ENCODE measurements around the gene LZIC.

DNA sequence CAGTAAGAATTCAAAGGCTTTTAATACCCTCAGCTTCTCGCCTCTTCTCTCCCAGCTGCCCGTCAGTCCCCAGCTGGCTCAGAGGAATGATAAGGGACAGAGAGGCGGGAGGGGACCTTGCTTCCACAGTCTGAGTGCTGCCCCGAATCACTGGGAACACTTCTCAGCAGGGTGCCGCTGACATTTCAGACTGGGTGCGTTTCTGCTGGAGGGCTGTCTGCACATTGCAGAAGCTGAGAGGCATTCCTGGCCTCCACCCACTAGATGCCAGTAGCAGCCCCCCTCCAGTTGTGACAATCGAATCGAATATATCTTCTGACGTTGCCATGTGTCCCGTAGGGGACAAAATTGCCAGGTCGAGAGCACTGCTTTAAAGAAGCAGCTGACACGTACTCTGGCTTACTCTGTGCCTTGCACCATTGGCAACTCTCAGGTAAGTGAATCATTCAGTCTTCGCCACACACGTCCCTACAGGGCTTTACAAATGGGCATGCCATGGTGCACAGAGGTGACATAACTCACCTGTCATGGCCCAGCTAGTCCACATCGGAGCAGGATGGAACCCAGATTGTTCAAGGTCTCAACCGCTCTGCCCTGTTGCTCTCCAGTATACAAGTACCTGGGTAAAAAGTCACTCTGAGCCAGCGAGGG is 57.0 kb downstream of the LZIC start:
- TF ChIP-seq, protein P1, sequence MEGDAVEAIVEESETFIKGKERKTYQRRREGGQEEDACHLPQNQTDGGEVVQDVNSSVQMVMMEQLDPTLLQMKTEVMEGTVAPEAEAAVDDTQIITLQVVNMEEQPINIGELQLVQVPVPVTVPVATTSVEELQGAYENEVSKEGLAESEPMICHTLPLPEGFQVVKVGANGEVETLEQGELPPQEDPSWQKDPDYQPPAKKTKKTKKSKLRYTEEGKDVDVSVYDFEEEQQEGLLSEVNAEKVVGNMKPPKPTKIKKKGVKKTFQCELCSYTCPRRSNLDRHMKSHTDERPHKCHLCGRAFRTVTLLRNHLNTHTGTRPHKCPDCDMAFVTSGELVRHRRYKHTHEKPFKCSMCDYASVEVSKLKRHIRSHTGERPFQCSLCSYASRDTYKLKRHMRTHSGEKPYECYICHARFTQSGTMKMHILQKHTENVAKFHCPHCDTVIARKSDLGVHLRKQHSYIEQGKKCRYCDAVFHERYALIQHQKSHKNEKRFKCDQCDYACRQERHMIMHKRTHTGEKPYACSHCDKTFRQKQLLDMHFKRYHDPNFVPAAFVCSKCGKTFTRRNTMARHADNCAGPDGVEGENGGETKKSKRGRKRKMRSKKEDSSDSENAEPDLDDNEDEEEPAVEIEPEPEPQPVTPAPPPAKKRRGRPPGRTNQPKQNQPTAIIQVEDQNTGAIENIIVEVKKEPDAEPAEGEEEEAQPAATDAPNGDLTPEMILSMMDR (IDR thresholded peaks at IDR 0.05): no peak
- TF ChIP-seq EP300 (IDR thresholded peaks at IDR 0.05): no peak
- no peak for TF ChIP-seq POLR2AphosphoS5 (IDR thresholded peaks at IDR 0.05)
